K562 (cell line): ENCODE measurements around the gene NDUFS6. TPM values are rescaled to one million over a fixed set of nuclear protein-coding genes. Genes with fewer than 3 reads are reported as not detected.

Experiments
- ATAC-seq: fragments of 200-7000 bp; cut with Tn5 transposase; 3 replicates; pipeline ENCODE4 v1.9.1; 2020; ENCODE audit warnings: moderate library complexity
- BruUV-seq: library from RNA; stranded (reverse); fragments of 400-500 nt; replicated peaks from 2 replicates; lab custom pipeline; 2021; lab: Mats Ljungman, UMichigan
- CTCF ChIA-PET: fragments of 300-600 bp; formaldehyde crosslinking; extraction: SDS; loops from one replicate; lab custom pipeline; 2021; ENCODE audit warnings: low intra/inter-chr PET ratio; lab: Yijun Ruan, JAX
- POLR2A ChIA-PET: fragments of 300-600, 350-650 bp; sonication (Branson Sonifier 250); formaldehyde crosslinking; extraction: SDS; loops from one replicate; lab custom pipeline; 2021; ENCODE audit warnings: antibody characterized with exemption, inconsistent platforms; lab: Yijun Ruan, JAX
- DNase-seq, 4 experiments: peaks; one replicate each; pipeline versions ENCODE4 v3.0.0 to v3.0.0-alpha.2; 2011 to 2018; ENCODE audit warnings: low spot score in 3 of 4, mixed read lengths in 3 of 4; ENCODE audit errors: extremely low read depth in 1 of 4
- FAIRE-seq: peaks from 2 replicates; lab custom pipeline; 2011; peaks lifted over from hg19 to GRCh38; lab: Jason Lieb, UNC
- H2AFZ ChIP-seq: 2 replicates; pipeline ENCODE4 v1.6.0; 2011; ENCODE audit warnings: low read depth, low read length, control low read depth, inconsistent platforms
- H3K27ac ChIP-seq: fragments of 200-600 bp; 3 replicates; pipeline ENCODE4 v1.8.0; 2011; ENCODE audit warnings: low read depth, mild to moderate bottlenecking, control low read depth, inconsistent platforms, low read length, moderate library complexity, mixed read lengths; ENCODE audit errors: extremely low read depth
- H3K27me3 ChIP-seq, 2 experiments: fragments of 300-600 bp in 1 of 2; 2 replicates in 1 of 2; 3 replicates in 1 of 2; pipeline versions ENCODE4 v1.6.0 to v1.8.0; 2011; ENCODE audit warnings: inconsistent platforms in 2 of 2, low read length in 2 of 2, mild to moderate bottlenecking in 1 of 2, mixed read lengths in 1 of 2, moderate library complexity in 1 of 2; ENCODE audit not compliant: control insufficient read depth in 2 of 2, insufficient read depth in 2 of 2
- H3K36me3 ChIP-seq: fragments of 300-600 bp; 3 replicates; pipeline ENCODE4 v1.8.0; 2011; ENCODE audit warnings: mild to moderate bottlenecking, low read length, inconsistent platforms; ENCODE audit not compliant: control insufficient read depth, insufficient read depth
- H3K4me1 ChIP-seq, 2 experiments: fragments of 200-600 bp in 1 of 2; replicated peaks in 1 of 2; 2 replicates in 1 of 2; 3 replicates in 1 of 2; pipeline versions ENCODE4 v1.5.1 to v1.8.0; 2011; ENCODE audit warnings: inconsistent platforms in 2 of 2, low read length in 2 of 2, mild to moderate bottlenecking in 1 of 2, mixed read lengths in 1 of 2, moderate library complexity in 1 of 2; ENCODE audit not compliant: control insufficient read depth in 2 of 2, insufficient read depth in 2 of 2
- H3K4me2 ChIP-seq: 2 replicates; pipeline ENCODE4 v1.6.1; 2011; ENCODE audit warnings: low read length, control low read depth, inconsistent platforms, mixed read lengths; ENCODE audit not compliant: insufficient read depth
- H3K4me3 ChIP-seq: fragments of 200-600 bp; sonication (generic), shearing (Covaris generic); 2 replicates; pipeline ENCODE4 v1.5.1; 2016; ENCODE audit warnings: control low read depth, inconsistent platforms
- H3K79me2 ChIP-seq: fragments of 200-600 bp; 3 replicates; pipeline ENCODE4 v1.8.0; 2011; ENCODE audit warnings: low read length, inconsistent platforms; ENCODE audit not compliant: control insufficient read depth, insufficient read depth
- H3K9ac ChIP-seq, 2 experiments: 2 replicates each; pipeline versions ENCODE4 v1.6.0 to v1.6.1; 2011; ENCODE audit warnings: low read depth in 2 of 2, low read length in 2 of 2, control low read depth in 1 of 2, inconsistent platforms in 1 of 2, mild to moderate bottlenecking in 1 of 2, mixed read lengths in 1 of 2; ENCODE audit not compliant: insufficient read depth in 1 of 2
- H3K9me1 ChIP-seq: one replicate; pipeline ENCODE4 v1.6.0; 2011; ENCODE audit warnings: inconsistent platforms, mild to moderate bottlenecking, low read length, moderate library complexity; ENCODE audit not compliant: control insufficient read depth, insufficient read depth
- H3K9me3 ChIP-seq: replicated peaks from 2 replicates; pipeline ENCODE4 v1.5.1; 2011; ENCODE audit warnings: low read depth, low read length, inconsistent platforms; ENCODE audit not compliant: control insufficient read depth, insufficient read depth
- H4K20me1 ChIP-seq: replicated peaks from 2 replicates; pipeline ENCODE4 v1.6.1; 2011; ENCODE audit warnings: low read length, inconsistent platforms, mixed read lengths; ENCODE audit not compliant: control insufficient read depth, insufficient read depth
- ARID3A ChIP-seq: IDR thresholded peaks from 2 replicates; pipeline ENCODE4 v1.6.1; 2012; ENCODE audit warnings: low read depth, low read length, improper control_type of control experiment, borderline replicate concordance
- FOXA3 ChIP-seq, 2 experiments: fragments of 450-650 bp in 1 of 2; sonication (generic) in 1 of 2; formaldehyde crosslinking; IDR thresholded peaks in 1 of 2; conservative IDR thresholded peaks in 1 of 2; 2 replicates each; pipeline versions ENCODE4 v1.4.0 to v1.8.0; 2020 to 2022; ENCODE audit warnings: mild to moderate bottlenecking in 2 of 2, missing genetic modification reagents in 1 of 2
- FOXP1 ChIP-seq: sonication (generic); formaldehyde crosslinking; IDR thresholded peaks from 2 replicates; pipeline ENCODE4 v1.8.0; 2022; ENCODE audit warnings: mild to moderate bottlenecking, missing genetic modification reagents
- PRDM10 ChIP-seq: fragments of 450-650 bp; IDR thresholded peaks from 2 replicates; pipeline ENCODE4 v1.6.1; 2018; ENCODE audit not compliant: partially characterized antibody
- RBBP5 ChIP-seq: fragments of 200-600 bp; sonication (generic); IDR thresholded peaks from 2 replicates; pipeline ENCODE4 v1.6.1; 2012; ENCODE audit warnings: borderline replicate concordance, mild to moderate bottlenecking, low read length, control low read depth, inconsistent platforms; ENCODE audit not compliant: insufficient read depth, poor library complexity, severe bottlenecking
- RNF219 ChIP-seq: fragments of 250-450 bp; sonication (Bioruptor Pico); IDR thresholded peaks from 2 replicates; pipeline ENCODE4 v1.5.0; 2022; ENCODE audit warnings: mild to moderate bottlenecking
- ZNF408 ChIP-seq: fragments of 250-450 bp; sonication (Bioruptor Pico); IDR thresholded peaks from 2 replicates; pipeline ENCODE4 v1.4.0; 2020; ENCODE audit warnings: low read depth, mild to moderate bottlenecking, moderate library complexity
- ZNF76 ChIP-seq: fragments of 250-450 bp; sonication (Bioruptor Pico); IDR thresholded peaks from 2 replicates; pipeline ENCODE4 v1.4.0; 2020; ENCODE audit warnings: mild to moderate bottlenecking, moderate library complexity, borderline replicate concordance
- WGBS: fragments of 100-300 bp; shearing (Covaris generic); methylation state at CpG from one replicate; pipeline ENCODE4 v1.1.6; 2016; ENCODE audit warnings: low coverage, mixed read lengths; ENCODE audit not compliant: insufficient coverage; ENCODE audit errors: missing lambda C conversion rate; 5-methylcytosine and 5-hydroxymethylcytosine counted together
- in situ Hi-C: fragments of 300-500 bp; cut with MboI; formaldehyde crosslinking; loops from 4 replicates; pipeline ENCODE4 v1.15.0; 2018; ENCODE audit warnings: inconsistent platforms, mixed read lengths
- intact Hi-C: fragments of 100-400 bp; cut with micrococcal nuclease; formaldehyde crosslinking; loops from 2 replicates; pipeline ENCODE4 v1.14.2; 2022
- polyA plus RNA-seq, 8 experiments: library from polyadenylated mRNA; depleted of rRNA in 4 of 8; stranded (reverse) in 5 of 8; unstranded in 3 of 8; fragments of >200 nt; fragmentation: Nextera tagmentation in 2 of 8; fragmentation: Illumina TruSeq in 1 of 8; extraction: Ambion mirVana in 2 of 8; extraction: Trizol in 1 of 8; gene quantifications; 2 replicates each; pipeline versions ENCODE4 v1.2.1 to v1.2.3, GENCODE V29; 2011 to 2014; ENCODE audit warnings: inconsistent platforms in 1 of 8, missing spikeins in 1 of 8
- total RNA-seq, 7 experiments: library from RNA; depleted of rRNA in 6 of 7; stranded (reverse); fragments of >200 nt in 6 of 7; fragmentation: Illumina TruSeq in 2 of 7; extraction: Trizol in 2 of 7; gene quantifications; 2 replicates each; pipeline versions ENCODE4 v1.2.1 to v1.2.3, GENCODE V29; 2011 to 2021; ENCODE audit warnings: low replicate concordance in 1 of 7
- TF ChIP-seq, protein P1 (sequence below): sonication (generic); formaldehyde crosslinking; IDR thresholded peaks from 2 replicates; pipeline ENCODE4 v1.8.0; 2022; ENCODE audit warnings: mild to moderate bottlenecking, missing genetic modification reagents, borderline replicate concordance

NDUFS6 gene
- total and polyA plus RNA-seq, 9 of the 15 experiments (the other 6 are each of a cell fraction or from before 2014, with no cell fraction given), result 36.1 to 291 (median 77.0) TPM

DNA sequence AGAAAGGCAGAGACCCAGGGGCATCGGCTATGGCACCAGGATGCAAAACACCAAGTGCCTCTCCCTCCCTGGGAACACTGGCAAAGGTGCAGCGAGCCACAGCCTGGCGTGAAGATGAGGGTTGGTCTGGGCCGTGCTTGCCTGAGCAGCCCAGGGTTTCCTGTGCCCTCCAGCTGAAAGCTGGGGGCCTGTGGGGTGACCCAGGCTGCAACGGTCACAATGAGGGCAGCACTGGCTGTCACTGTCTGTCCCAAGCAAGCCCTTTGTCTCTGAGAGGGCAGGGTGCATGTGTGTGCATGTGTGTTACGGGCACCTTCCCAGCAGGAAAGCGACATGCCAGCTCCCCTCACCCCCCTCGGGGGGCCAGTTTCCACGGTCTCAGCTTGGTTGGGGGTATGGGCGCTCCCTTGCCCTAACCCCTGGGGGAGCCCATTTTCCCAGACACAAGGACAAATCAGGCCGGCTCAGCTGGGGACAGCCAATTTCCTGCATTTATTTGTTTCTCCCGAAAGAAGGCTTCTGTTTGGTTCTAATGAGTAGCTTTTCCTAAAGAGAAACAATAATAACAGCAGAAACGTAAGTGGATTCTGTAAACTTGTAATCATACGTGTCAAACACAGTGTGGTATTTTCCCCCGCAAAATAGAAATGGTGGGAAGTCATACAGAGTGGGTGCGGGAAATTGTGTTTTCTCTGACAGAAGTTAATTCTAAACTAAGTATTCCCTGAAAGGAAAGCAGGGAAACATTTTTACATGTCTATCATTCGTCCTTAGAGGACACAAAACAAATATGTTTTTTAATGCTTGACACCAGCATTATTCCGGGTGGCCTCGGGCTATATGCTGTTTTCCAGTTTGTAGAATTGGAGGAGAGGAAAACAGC is 22.8 kb upstream of the NDUFS6 start:
- FAIRE-seq, result no peak
- BruUV-seq, result no TSS peak
- DNase-seq, result no peak
- Histone ChIP-seq H3K4me2 (no peak overlapping the region), H3K4me3 (no peak overlapping the region), H3K36me3 (no peaks in the 10 kb centered on the region), H3K27me3 (peaks cover 57 to 75% of the 10 kb centered on the region in 2 experiments), H3K79me2 (no peaks in the 10 kb centered on the region), H3K9ac (no peak overlapping the region), H3K9me3 (no peaks in the 10 kb centered on the region), H4K20me1 (no peaks in the 10 kb centered on the region; the same call in 1 of the 2 replicates), H3K9me1 (no peaks in the 10 kb centered on the region), H3K4me1 (peaks cover 0 to 4% of the 10 kb centered on the region in 2 experiments; a peak in 2 of 5 replicates), H2AFZ (no peak overlapping the region), H3K27ac (no peak overlapping the region)
- ATAC-seq, result no peak
- 1% methylated on average over 19 of the region's 19 CpGs for WGBS
- intact Hi-C loops (no loop called here), in situ Hi-C loops (no loop called here)
- POLR2A ChIA-PET, result no interaction called here
- CTCF ChIA-PET, result no interaction called here
- TF ChIP-seq PRDM10 (no peak), ZNF76 (CRISPR knock-in tag) (no peak), ZNF408 (CRISPR knock-in tag) (no peak), RNF219 (CRISPR knock-in tag) (no peak), ARID3A (no peak), FOXA3 (CRISPR knock-in tag; conservative IDR thresholded peaks at IDR 0.05 in 1 of 2, IDR thresholded peaks at IDR 0.05 in 1 of 2) (no peak), RBBP5 (no peak), FOXP1 (CRISPR knock-in tag) (no peak)
- TF ChIP-seq, protein P1, sequence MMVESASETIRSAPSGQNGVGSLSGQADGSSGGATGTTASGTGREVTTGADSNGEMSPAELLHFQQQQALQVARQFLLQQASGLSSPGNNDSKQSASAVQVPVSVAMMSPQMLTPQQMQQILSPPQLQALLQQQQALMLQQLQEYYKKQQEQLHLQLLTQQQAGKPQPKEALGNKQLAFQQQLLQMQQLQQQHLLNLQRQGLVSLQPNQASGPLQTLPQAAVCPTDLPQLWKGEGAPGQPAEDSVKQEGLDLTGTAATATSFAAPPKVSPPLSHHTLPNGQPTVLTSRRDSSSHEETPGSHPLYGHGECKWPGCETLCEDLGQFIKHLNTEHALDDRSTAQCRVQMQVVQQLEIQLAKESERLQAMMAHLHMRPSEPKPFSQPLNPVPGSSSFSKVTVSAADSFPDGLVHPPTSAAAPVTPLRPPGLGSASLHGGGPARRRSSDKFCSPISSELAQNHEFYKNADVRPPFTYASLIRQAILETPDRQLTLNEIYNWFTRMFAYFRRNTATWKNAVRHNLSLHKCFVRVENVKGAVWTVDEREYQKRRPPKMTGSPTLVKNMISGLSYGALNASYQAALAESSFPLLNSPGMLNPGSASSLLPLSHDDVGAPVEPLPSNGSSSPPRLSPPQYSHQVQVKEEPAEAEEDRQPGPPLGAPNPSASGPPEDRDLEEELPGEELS, result no peak
